Epithelial cell of esophagus (primary cell): Measurements from ENCODE around the gene AGPAT2.

Experiments
- DNase-seq: peaks from one replicate; pipeline ENCODE4 v3.0.0; 2010; ENCODE audit warnings: low read depth
- H3K4me3 ChIP-seq: 2 replicates; pipeline ENCODE4 v1.5.1; 2011; ENCODE audit warnings: mild to moderate bottlenecking, low read length, control low read depth
- TF ChIP-seq, protein P1 (sequence below): IDR thresholded peaks from 2 replicates; pipeline ENCODE4 v1.5.1; 2011; ENCODE audit warnings: low read depth, mild to moderate bottlenecking, low read length, control low read depth, inconsistent platforms; ENCODE audit not compliant: insufficient read depth; ENCODE audit errors: missing control alignments

Gene AGPAT2

DNA sequence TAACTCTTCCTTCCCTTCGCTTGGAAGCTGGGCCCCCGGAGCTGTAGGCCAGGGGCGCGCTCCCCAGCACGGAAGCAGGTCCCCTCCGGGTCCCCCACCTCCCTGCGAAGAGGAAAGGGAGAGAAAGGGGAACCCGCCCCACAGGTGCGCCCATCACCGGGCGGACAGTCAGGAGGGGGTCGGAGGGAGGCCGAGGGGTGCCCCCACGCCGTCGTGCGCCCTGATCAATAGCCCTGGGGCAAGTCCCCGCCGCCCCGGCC, 793 bp downstream of the AGPAT2 start:
- TF ChIP-seq, protein P1, sequence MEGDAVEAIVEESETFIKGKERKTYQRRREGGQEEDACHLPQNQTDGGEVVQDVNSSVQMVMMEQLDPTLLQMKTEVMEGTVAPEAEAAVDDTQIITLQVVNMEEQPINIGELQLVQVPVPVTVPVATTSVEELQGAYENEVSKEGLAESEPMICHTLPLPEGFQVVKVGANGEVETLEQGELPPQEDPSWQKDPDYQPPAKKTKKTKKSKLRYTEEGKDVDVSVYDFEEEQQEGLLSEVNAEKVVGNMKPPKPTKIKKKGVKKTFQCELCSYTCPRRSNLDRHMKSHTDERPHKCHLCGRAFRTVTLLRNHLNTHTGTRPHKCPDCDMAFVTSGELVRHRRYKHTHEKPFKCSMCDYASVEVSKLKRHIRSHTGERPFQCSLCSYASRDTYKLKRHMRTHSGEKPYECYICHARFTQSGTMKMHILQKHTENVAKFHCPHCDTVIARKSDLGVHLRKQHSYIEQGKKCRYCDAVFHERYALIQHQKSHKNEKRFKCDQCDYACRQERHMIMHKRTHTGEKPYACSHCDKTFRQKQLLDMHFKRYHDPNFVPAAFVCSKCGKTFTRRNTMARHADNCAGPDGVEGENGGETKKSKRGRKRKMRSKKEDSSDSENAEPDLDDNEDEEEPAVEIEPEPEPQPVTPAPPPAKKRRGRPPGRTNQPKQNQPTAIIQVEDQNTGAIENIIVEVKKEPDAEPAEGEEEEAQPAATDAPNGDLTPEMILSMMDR, result no peak
- peak overlapping the region; percentile 62 for H3K4me3 ChIP-seq
- no peak for DNase-seq

DNA sequence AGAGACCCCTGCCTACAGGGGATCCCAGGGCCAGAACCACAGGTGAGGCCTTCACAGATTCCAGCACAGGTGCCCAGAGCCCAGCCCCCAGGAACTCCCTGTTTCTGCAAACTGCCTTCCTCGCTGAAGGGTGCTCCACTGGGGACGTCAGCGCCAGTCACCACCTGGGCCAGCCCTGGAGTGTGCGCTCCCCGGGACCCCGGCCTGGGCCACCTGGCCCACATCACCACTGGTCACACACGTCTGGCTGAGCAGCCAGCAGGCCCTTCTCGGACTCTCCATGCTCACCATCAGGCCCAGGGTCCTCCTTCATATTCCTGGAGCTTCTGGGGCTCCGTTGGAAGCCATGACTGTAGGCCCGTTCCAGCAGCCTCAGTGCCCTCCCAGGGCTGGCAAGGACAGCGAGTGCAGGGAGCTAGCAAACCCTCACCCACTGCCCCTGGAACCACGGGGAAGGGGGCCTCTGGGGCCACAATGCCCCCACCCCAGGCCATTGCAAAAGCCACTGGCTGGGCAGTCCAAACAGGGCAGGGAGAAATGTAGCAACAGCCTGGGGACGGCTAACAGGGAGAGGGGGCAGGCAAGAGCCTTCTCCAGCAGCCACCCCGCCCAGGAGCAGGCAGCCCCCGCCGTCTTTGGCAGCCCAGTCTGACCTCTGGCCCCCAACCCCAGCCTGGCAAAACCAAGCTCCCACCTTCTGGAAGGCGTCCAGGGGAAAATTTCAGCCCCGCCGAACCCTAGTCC, 1.3 kb downstream of the AGPAT2 start:
- TF ChIP-seq, protein P1, result no peak
- peak overlapping the region; percentile 62 for H3K4me3 ChIP-seq
- DNase-seq, result no peak

DNA sequence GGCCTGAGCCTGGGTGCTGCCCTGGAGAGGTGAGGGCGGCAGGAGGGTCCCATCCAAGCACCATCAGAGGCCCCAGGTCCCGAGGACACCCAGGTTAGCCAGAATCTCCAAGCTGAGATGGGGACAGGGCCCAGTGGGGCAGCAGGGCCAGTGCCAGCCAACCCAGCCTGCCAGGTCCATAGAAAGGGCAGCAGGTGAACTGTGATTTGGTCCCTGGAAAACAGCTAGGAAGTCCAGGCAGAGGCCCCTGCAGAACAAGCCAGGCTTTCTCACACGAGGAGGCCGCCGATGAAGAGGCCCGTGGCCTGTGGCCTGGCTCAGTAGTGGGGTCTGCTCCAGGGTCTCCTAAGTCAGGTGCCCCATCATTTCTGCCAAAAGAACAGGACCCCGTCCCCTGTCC, 2.0 kb downstream of the AGPAT2 start:
- TF ChIP-seq, protein P1, result no peak
- no peak overlapping the region for H3K4me3 ChIP-seq
- no peak for DNase-seq

DNA sequence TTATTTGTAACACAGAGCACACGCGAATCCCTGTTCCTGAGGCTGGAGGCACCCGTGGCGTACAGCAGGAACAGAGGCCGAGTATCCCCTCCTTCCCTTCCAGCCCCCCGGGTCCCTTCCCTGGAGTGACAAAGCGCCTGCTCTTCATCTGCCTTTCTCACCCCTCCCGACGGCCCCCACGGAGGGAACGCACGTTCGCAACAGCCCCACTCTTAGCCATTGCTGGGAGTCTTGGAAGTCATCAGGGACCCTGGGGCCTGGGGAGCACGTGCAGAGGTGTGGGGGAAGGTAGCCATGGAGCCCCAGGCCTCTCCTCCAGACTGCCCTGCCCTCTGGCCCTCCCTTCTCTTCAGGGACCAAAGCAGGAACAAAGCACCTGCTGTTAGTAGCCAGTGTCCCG, 2.5 kb downstream of the AGPAT2 start:
- no peak overlapping the region for H3K4me3 ChIP-seq
- DNase-seq, result no peak
- TF ChIP-seq, protein P1, result no peak

DNA sequence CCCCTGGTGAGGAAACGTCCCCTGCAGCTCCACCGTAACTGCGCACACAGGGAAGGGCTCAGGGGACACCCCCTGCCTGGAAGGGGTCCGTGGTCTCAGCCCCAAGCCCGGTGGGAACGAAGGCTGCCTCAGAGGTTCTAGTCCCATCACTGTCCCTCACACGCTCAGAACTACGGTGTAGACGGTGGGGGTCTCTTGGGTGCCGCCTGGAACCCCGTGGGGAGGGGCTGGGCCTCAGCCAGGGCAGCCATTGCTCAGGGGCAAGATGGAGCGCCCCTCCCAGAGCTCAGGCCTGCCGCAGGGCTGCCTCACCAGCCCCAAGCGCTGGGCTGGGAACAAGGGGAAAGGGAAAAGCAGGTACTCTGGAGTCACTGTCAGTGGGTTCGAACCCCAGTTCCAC, 2.9 kb downstream of the AGPAT2 start:
- TF ChIP-seq, protein P1, result no peak
- no peak overlapping the region for H3K4me3 ChIP-seq
- DNase-seq, result no peak

DNA sequence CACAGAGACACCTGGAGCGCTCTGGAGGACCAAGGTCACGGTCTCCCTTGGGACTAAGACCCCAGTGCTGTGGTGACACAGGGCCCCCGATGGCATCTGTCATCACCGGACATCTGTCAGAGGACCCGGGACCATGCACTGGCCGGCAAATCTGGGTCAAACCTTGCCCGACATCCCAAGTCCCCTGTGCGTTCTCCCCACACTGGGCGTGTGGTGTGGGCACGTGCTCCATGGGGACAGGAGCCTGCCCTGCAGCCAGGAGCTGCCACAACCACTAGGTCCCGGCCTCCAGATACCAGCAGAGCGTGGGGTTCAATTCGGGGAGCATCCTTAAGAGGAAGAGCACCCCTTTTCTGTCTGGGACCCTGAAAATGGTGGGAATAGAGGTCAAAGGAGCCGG, 3.5 kb downstream of the AGPAT2 start:
- TF ChIP-seq, protein P1, result no peak
- no peak overlapping the region for H3K4me3 ChIP-seq
- no peak for DNase-seq

DNA sequence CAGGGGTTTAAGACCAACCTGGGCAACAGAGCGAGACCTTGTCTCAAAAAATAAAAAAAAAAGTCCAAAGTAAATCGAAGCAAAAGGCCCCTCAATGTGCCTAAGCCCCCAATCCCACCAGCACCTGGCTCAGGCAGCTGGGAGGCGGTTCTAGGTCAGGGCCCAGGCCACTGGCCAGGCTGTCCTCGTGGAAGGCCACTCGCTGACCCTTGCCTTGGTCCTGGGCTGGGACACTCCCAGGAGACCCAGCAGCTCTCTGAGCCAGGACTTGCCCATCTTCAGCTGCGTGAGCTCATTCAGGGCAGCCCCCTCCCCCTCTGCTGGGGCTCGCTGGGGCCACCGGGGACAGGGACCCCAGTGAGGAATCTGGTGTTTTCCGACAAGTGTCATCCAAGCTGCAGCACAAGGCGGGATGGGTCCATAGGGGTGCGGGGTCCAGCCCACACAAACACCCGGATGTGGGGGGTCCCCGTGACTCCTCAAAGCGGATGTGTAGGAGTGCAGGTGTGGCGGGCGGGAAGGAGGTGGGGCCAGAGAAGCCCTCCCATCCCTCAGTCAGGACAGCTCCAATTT, 4.0 kb downstream of the AGPAT2 start:
- no peak for DNase-seq
- TF ChIP-seq, protein P1, result no peak
- no peak overlapping the region for H3K4me3 ChIP-seq
